DMS 273 treated with DMSO at 0.1 percent for 48 hours (cell line): Measurements from ENCODE around the gene NPDC1.

Source experiments
- DNase-seq: peaks from one replicate; lab custom pipeline; 2025; lab: John Stamatoyannopoulos, UW

NPDC1 gene

DNA sequence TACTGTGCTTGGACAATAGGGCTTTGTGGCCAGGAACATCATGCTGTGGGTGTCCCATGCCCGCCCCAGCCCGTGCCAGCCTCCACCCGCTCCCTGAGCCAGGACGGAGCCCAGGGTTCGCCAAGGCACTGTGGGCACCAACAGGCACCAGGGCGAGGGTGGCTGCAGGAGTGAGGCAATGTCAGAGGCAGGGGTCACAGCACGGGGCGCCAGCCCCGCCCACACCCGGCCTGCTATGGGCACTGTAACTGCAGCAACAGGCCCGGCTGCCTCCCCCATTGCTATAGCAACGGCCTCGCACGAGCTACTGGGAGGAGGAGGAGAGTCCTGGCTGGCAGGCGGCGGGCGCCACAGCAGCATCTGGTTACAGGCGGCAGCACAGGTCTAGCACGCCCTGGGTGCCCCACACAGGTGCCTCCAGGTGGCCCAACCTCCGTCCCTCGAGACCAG, 20.4 kb downstream of the NPDC1 start:
- peak; percentile 42 for DNase-seq

- DNase-seq: no peak
Measured at GRCh38 chr9:137023583-137023991, 22.4 kb downstream of the NPDC1 start.

DNA sequence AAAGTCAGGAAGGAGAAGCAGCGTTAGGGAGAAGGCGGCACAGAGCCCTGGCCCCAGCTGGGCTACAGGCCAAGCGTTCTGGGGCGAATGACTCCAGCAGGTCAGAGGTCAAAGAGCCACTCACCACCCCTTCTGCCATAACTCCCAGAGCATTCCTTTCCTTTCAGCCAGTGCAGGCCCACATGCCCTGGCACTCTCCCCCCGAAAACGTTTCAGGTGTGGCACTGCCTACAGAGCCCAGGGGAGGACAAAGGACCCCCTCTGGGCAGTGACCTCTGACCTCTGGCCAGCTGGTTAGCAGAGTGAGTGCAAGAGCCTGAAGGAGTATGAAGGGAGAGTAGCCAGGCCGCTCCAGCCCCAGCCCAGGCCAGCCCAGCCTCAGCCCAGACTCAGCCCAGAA, 22.8 kb downstream of the NPDC1 start:
- DNase-seq: no peak

DNA sequence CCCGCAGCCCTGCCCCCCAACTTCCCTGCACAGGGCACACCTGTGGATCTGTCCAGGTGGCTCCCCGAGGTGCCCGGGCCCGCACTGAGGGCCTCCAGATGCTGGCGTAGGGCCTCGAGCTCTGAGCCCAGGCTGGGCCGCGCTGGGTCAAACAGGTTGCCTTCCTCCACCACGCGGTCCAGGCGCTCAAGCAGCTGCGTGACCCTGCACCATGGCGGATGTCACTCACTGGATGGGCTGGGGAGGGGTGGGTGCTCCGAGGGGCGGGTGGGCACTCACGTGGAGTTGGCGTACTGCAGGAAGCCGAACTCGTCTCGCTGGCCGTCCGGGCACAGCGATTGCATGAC, 23.3 kb downstream of the NPDC1 start:
- no peak for DNase-seq

- DNase-seq: no peak
Measured at GRCh38 chr9:137021979-137022661, 23.9 kb downstream of the NPDC1 start.

DNA sequence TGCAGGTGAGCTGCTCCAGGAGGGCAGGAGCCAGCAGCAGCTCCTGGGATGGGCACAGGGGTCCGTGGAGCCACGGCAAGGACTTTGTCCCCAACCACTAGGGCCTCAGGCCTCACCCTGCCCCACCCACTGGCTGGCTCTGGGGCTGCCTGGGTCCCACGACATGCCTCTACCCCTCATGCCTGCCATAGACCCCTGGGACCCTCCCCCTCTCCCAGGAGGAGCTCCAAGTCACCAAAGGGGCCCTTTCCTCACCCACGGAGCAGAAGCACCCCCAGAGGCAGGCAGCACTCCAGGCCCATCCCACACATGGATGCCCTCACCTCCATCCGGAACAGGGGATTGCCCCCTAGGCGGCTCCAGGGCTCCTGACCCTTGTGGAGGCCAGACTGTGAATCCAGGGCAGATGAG, 24.4 kb downstream of the NPDC1 start:
- no peak for DNase-seq

GRCh38 chr9:137020771-137021567, 25.0 kb downstream of the NPDC1 start:
- DNase-seq: no peak

DNA sequence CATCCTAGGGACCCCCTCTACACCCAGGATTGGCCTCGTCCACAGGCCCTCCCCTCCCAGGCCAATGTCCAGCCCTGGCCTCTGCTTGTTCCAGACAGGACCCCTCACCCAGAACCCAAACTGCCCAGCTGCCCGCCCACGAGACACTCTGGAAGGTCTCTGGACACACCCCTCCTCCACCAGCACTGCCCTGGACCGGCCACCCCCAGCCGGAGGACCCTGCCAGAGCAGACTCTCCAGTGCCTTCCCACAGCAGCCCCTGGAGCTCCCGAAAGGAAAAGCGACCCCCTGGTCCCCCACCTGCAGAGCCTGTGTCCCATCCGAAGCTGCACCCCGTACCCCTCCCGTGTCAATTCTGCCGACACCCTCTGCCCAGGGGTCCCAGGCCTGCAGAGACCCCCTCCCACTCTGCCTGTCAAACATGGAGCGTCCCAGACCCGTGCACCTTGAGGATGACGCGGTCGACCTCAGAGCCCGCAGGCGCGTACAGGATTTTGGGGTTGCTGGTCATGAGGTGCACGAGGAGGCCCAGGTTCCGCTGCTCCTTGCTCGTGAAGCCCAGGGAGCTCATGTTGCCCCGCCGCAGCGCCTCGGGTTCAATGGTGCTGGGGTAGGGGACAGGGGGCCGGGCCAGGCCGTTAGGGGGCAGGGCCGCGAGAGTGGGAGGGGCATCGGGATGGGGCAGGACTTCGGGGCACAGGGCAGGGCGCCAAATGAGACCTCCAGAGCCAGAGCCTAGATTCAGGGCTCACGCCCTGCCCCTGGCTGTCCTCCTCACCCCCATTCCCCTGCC, 25.9 kb downstream of the NPDC1 start:
- DNase-seq: no peak

DNA sequence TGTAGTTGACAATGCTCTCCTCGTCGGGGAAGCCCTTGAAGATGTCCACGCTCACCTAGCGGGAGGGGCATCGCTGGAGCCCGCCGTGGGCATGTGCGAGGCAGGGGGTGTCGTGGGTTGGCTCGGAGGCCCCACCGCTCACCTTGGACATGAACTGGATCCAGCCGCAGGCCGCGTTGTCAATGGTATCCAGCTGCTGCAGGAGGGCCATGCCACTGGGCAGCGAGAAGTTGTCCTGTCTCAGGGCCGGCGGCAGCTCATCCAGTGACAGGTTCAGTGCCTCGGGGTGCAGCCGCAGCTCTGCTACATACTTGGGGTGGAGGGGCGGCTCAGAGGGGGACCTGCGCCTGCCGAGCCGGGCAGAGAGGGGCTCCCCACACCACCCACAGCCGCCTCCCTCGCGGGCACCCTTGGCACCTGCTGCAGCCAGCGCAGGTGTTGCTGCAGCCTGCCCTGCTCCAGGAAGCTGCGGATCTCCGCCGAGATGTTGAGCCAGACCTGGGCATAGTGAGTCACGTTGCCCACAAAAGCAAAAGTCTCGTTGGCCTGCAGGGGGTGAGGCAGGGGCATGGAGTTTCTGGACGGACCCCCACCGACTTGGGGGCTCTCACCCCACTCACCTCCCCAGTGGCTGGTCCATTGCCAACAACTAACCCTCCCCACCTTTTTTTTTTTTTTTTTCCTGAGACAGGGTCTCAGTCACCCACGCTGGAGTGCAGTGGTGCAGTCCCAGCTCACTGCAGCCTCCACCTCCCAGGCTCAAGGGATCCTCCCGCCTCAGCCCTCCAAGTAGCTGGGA, 27.0 kb downstream of the NPDC1 start:
- DNase-seq: no peak

DNA sequence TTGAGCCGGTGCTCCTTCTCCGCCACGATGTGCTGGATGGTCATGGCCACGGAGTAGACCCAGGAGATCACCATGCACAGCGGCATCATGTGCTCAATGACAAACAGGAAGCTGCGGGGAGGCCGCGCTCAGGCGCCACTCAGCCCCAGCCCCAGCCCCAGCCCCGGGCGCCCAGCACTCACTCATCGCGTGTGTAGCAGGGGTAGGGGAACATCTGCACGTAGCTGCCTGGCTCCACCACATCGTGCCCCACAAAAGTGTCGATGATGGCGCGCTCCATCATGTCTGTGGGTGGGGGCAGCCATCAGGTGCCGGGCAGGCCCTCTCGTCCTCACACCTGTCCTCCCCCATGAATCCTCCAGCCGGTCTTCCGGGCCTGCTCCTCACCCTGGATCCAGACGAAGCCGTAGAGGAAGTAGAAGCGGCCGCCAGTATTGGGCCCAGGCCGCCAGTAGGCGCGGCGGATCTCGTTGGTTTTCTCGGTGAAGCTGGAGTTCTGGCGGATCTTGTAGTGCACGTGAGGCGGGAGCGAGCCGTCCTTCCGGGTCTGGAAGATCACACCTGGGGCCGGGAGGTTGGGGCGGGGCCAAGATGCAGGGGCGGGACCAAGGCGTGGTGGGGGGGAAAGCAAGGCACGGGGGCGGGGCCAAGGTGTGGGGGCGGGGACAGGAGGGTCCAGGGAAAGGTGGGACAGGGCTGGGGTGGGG, 28.0 kb downstream of the NPDC1 start:
- no peak for DNase-seq

DNA sequence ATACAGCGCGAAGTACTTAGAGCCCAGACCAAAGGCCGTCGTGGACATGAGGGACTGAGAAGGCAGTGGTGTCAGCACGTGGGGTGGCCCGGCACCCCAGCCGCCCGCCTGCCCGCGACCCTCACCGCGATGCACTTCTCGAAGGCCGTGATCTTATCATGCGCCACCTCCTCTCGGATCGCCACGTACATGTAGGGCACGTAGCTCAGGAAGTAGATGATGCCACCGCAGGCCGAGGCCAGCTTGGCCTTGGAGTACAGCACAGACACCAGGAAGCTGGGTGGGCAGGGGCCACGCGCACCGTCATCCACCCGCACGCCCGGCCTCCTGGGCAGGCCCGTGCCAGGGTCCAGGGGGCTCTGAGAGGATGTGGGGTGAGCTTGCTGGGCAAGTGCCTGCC, 28.9 kb downstream of the NPDC1 start:
- no peak for DNase-seq

DNA sequence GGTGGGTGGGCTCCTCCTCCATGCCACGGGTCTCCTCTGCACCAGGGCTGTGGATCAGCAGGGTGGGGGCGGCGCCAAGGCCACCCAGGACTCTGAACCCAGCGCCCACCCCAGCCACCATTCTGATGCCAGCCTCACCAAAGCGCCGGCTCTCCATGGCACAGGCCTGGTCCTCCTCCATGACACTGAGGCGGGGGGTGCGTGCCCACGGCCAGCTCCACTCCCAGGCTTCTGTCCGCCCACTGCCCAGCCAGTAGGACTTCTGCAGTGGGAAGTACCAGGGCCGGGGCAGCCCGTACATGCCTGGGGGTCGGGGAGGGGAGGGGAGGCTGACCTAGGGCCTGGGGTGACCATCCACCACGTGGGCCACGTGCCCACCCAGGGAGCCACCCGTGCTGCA, 29.5 kb downstream of the NPDC1 start:
- DNase-seq: no peak

DNA sequence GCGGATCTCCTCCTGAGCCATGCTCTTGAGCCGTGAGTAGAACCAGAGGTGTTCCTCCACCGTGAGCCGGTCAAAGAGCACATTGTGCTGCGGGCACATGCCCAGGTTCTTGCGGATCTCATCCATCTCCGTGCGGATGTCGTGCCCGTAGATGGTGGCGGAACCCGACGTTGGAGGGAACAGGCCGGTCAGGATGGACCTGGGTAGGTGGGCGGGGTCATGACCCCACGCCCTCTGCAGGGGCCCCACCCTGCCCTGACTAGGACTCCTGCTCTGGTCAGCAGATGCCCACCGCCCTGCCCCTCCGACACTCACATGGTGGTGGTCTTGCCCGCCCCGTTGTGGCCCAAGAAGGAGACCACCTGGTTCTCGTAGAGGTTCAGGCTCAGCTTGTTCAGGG, 30.0 kb downstream of the NPDC1 start:
- DNase-seq: no peak

GRCh38 chr9:137015540-137015930, 30.4 kb downstream of the NPDC1 start:
- no peak for DNase-seq

DNA sequence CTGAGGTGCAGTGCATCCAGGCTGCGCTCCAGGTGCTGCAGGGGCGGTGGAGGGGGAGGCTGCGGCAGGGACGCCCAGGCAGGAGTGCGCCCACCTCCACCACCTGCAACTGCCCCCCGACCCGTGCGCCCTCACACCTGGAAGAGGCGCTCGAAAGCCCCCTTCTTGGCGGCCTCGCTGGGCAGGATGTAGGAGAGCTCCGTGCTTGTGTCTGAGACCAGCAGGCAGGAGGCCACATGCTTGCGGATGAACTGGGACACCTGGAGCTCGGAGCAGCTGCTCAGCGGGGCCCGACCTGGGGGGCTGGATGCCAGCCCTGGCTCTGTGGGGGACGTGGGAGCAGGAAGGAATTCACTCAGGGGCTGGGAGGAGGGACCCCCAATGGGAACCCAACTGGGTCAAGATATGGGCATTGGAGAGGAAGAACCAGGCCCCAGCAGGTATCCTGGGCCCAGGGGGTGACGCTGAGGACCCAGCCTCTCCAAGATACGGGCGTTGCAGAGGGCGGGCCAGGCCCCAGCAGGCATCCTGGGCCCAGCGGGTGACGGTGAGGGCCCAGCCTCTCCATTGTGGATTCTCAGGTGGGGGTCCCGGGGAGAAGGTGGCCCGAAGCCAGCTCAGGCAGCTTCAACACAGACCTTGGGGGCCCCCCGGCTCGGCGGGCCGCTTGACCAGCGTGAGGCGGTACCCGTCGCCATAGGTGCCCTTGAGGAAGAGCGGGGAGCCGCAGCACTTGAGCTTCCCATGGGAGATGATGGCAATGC, 31.0 kb downstream of the NPDC1 start:
- no peak for DNase-seq

DNA sequence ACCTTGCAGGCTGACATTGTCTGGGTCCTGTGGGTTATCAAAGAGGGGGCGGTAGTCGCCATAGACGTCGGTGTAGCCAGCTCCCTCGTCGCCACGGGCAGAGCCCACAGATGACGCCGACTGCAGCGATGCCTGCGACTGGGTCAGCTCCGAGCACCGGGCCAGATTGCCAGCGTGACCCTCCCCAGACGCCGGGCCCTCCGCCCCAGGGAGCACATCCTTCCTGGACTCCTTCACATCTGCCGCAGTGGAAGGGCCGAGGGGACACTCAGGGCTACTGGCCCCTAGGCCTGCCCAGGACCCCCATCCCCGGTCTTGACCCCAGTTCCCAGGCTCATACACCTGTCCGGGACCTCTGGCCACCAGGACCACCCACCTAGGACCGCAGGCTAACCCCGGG, 31.8 kb downstream of the NPDC1 start:
- no peak for DNase-seq

DNA sequence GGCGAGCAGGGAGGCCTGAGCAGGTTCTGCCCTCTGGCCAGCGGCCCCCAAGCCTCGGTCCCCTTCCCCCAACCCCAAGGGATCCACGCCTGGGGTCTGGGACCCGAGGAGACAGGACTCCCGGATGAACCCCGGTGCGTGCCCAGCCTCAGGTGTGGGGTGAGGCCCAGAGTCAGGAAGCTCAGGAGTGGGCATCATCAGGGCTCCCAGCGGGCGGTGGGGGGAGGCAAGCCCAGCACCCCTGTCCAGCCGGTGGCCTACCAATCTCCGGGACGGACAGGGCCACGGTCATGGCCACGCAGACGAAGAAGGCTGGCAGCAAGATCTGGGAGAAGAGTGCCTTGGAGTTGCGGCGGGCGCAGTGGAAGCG, 32.4 kb downstream of the NPDC1 start:
- no peak for DNase-seq

DNA sequence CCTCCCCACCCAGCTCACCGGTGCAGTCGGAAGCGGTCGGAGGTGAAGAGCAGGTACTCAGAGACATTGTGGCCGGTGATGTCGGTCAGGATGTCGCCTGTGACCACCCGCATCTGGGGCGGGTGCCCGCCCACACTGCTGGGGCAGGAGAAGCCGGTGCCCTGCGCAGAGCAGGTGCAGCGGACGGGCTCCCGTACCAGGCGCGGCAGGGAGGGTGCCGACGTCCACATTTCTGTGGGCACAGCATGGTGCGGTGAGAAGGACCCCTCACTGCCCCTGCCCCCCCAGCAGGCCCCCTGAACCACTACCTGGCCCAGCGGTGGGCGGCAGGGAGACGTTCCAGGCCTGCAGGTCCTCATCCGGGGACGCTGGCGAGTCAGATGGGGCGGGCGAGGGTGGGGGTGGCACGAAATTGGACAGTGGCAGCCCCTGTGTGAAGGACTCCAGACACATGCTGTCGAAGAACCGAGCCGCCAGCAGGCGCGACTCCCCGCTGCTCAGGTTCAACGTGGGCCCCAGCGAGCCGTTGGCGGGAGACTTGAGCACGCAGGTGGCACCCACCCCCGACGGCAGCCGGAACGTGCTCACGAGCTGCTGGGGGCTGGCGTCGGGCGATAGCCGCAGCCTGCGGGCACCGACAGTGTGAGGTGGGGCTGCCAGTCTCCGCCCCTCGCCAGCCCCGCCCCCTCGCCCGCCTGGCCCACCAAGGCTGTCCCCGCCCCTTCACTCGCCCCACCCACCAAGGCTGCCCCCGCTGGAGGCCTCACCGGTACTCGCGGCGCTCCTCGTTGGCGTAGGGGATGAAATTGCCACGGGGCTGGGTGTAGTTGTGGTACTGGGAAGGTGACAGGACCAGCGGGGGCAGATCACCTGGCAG, 33.0 kb downstream of the NPDC1 start:
- no peak for DNase-seq

DNA sequence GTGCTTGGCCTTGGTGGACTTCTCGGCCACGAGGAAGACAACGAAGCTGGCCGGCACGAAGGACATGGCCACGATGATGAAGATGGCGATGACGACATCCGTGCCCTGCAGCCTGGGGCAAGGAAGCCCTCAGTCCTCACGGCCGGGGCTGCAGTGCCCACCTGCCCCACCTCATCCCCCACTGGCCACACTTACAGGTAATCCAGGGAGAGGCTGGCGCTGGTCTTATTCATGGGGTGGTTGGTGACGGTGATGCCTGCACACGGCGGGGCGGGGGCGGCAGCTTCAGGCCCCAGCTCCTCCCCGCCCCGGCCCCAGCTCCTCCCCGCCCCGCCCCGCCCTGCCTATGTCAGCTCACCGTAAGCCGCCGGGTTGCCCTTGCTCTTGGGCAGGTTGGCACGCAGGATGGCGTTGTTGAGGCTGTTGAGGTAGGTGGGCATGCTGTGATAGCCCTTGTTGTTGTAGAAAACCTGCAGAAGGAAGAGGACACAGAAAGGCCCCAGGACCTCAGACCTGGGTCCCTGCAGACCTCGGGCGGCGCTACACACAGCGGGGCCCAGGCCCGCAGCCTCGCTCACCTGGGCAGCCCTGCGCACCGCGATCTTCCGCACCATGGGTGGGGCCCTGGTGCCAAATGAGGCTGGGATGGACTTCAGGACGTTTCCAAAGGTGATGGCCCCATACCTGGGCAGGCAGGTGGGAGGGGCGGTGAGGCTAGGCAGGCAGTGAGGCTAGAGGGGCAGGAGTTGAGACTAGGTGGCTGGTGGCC, 33.9 kb downstream of the NPDC1 start:
- DNase-seq: no peak
